ENCODE measurements around the gene GPR161.
"Not testable (repeated sequence)": the region's sequence is repeated elsewhere in the genome, so short reads cannot be mapped to it uniquely, and the experiment has no call there.

Gene GPR161

GRCh38 chr1:168084396-168085231 is 52.1 kb downstream of the GPR161 start:
- DNase-seq, result peak; percentile 65

- DNase-seq, result no peak
Measured at GRCh38 chr1:168083456-168084325, 53.0 kb downstream of the GPR161 start.

- DNase-seq, result peak; percentile 77
Measured at GRCh38 chr1:168082008-168082876, 54.5 kb downstream of the GPR161 start.

- DNase-seq, result no peak
Measured at GRCh38 chr1:168081373-168082007, 55.2 kb downstream of the GPR161 start.

- no peak for DNase-seq
Measured at GRCh38 chr1:168079761-168080160, 57.0 kb downstream of the GPR161 start.

GRCh38 chr1:168069384-168069783 is 67.3 kb downstream of the GPR161 start:
- no peak for DNase-seq

GRCh38 chr1:168065506-168065905 is 71.2 kb downstream of the GPR161 start:
- DNase-seq, result no peak

- DNase-seq, result no peak
Measured at GRCh38 chr1:168064216-168064615, 72.5 kb downstream of the GPR161 start.

- DNase-seq, result no peak
Measured at GRCh38 chr1:168057921-168058320, 78.8 kb downstream of the GPR161 start.

- DNase-seq, result no peak
Measured at GRCh38 chr1:168057355-168057754, 79.4 kb downstream of the GPR161 start.

- DNase-seq, result not testable (repeated sequence)
Measured at GRCh38 chr1:168056152-168056551, 80.6 kb downstream of the GPR161 start.

- DNase-seq, result no peak
Measured at GRCh38 chr1:168054117-168054516, 82.6 kb downstream of the GPR161 start.

- no peak for DNase-seq
Measured at GRCh38 chr1:168053681-168054080, 83.0 kb downstream of the GPR161 start.

GRCh38 chr1:168050880-168051279 is 85.8 kb downstream of the GPR161 start:
- no peak for DNase-seq

- no peak for DNase-seq
Measured at GRCh38 chr1:168050307-168050706, 86.4 kb downstream of the GPR161 start.

GRCh38 chr1:168045311-168045710 is 91.4 kb downstream of the GPR161 start:
- DNase-seq, result no peak

- DNase-seq, result no peak
Measured at GRCh38 chr1:168042362-168042761, 94.4 kb downstream of the GPR161 start.

GRCh38 chr1:168035345-168035744 is 101.4 kb downstream of the GPR161 start:
- no peak for DNase-seq

- DNase-seq, result no peak
Measured at GRCh38 chr1:168032029-168032428, 104.7 kb downstream of the GPR161 start.

GRCh38 chr1:168031627-168032026 is 105.1 kb downstream of the GPR161 start:
- no peak for DNase-seq

- DNase-seq, result no peak
Measured at GRCh38 chr1:168031198-168031597, 105.5 kb downstream of the GPR161 start.
